Measurements from ENCODE around the gene PCED1B. TPM values are rescaled to one million over a fixed set of nuclear protein-coding genes. Genes with fewer than 3 reads are reported as not detected.
"Not testable (repeated sequence)": the region's sequence is repeated elsewhere in the genome, so short reads cannot be mapped to it uniquely, and the experiment has no call there.

Gene PCED1B
- total RNA-seq, 3 donors from 2014 or later = 57.1 to 78.2 (median 71.2) TPM

DNA sequence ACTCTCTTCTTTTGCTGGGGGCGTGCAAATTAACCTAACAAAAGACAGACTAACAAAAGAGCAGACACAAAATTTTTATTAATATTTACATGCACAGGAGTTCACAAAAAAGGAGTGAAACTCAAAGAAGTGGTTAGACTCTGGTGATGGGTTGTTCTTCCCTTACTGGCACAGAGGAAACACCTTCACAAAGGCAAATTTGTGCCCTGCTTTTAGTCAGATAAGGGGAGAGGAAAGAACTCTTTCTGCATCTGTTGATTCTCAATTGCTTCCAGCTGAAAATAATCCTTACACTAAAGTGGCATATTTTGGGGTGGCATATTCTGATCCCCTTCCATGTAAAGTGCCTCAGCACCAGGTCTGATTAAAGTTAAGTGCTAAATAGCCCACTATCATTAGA is 190.5 kb downstream of the PCED1B start:
- Mint-ChIP-seq H3K4me1 (ENCODE audit: low read depth) (peaks cover 75% of the 10 kb centered on the region), H3K27me3 (ENCODE audit: low read depth) (no peaks in the 10 kb centered on the region), H3K36me3 (ENCODE audit: insufficient read depth) (no peaks in the 10 kb centered on the region), H3K9me3 (no peaks in the 10 kb centered on the region), H3K4me3 (no peak overlapping the region)
- ATAC-seq (no peak), DNase-seq (no peak)

DNA sequence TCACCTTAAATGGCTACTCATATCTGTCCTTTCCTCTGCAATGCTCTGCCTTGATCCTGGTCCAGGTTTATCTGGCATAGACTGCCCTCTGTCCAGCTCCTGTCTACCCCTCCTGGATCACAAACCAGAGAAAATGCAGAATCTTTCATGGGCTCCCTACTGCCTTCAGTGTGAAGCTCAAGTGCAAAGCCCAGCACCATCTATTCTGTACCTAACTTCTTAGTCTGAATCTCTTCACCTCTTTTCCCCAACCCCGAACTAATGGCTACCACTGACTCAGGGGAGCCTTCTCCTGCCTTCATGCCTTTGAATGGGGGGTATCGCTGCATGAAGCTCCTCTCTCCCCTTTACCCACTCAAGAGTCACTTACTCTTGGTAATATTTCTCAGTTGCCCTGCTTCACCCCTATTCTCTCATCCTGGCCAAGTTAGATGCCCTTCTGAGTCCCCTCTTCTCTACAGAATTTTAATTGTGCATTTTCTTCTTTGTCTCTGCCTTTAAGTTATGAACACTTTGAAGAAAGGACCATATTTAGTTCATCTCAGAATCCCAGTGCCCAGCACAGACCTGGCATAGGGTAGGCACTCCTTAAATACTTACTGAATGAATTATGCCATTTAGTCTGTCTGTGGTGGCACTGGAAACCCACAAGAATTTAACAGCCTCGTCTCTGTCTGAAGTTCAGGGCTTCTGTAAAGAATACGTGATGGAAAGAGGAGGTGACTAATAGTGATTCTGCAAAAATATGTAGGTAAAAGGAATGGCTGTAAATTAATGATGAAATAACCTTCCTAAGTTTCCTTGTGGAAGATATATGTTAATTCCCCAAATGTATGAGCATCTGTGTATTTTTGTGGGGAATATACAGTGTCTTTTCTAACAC is 191.6 kb downstream of the PCED1B start:
- peak; percentile 84 to 86 for ATAC-seq

DNA sequence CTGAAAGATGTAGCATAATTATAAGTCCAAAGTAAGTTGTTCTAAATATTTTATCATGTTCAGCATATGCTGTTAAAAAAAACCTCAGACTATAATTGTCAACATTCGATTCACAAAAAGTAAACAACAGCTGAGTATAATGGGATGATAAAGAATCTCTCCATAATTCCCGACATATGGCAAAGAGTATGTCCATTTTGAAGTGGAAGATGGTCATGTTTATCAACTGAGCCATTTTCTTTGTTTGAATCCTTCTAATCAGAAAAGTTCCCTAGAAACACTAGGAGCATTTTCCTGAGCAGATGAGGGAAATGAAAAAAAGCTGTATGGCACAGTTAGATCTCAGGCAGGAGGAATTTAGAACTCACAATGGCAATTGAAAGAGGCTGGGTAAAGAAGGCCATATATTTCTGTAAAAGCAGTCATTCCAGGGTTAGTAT is 192.4 kb downstream of the PCED1B start:
- Mint-ChIP-seq H3K4me3 (no peak overlapping the region), H3K9me3 (no peaks in the 10 kb centered on the region), H3K27me3 (ENCODE audit: low read depth) (no peaks in the 10 kb centered on the region), H3K4me1 (ENCODE audit: low read depth) (peaks cover 84% of the 10 kb centered on the region), H3K36me3 (ENCODE audit: insufficient read depth) (no peaks in the 10 kb centered on the region)
- DNase-seq (no peak), ATAC-seq (peak in 1 of 2 donors; percentile 11)

More for the DNA sequence above, 191.6 kb downstream of the PCED1B start:
- H3K9me3 Mint-ChIP-seq = no peaks in the 10 kb centered on the region
- H3K36me3 Mint-ChIP-seq (ENCODE audit: insufficient read depth) = no peaks in the 10 kb centered on the region
- peaks cover 76% of the 10 kb centered on the region for H3K4me1 Mint-ChIP-seq (ENCODE audit: low read depth)
- DNase-seq = peak; percentile 12
- H3K27me3 Mint-ChIP-seq (ENCODE audit: low read depth) = no peaks in the 10 kb centered on the region
- peak overlapping the region; percentile 73 for H3K4me3 Mint-ChIP-seq

DNA sequence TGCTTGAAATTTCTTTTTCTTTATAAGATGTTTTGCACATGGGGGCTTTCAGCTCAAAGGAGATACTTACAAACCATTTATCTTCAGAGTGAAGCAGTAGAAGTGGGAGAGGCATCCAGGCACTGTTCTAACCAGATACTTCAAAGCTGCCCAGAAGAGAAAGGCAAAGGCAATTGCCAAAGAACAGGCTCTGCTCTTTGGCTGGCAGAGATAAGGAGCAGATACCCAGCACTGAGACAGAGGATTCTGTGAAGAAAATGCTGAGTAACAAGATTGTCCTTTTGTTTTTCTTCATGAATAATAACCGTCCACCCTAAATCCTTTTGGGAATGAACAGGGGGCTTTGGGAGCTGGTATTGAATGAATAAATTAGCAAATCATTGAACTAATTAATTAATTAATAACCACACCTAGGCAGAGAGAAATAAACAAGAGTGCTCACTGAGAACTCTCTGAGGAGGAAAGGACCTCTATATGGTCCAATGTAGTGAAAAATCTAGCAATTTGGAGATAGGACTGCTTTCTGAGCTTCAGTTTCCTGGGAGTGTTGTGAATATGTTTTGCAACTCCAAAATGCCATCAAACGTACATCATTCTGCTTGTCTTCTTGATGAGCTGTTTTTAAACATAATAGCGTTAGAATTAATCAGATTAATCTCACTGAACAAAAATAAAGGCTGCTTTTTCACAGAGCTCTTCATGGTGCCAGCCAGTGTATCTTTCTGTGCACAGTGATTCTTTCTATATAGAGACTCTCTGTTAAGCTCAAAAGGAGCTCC is 193.2 kb downstream of the PCED1B start:
- H3K4me3 Mint-ChIP-seq = no peak overlapping the region
- peaks cover 3% of the 10 kb centered on the region for H3K9me3 Mint-ChIP-seq
- DNase-seq (no peak), ATAC-seq (no peak)
- peaks cover 92% of the 10 kb centered on the region for H3K4me1 Mint-ChIP-seq (ENCODE audit: low read depth)
- no peaks in the 10 kb centered on the region for H3K27me3 Mint-ChIP-seq (ENCODE audit: low read depth)
- no peaks in the 10 kb centered on the region for H3K36me3 Mint-ChIP-seq (ENCODE audit: insufficient read depth)

DNA sequence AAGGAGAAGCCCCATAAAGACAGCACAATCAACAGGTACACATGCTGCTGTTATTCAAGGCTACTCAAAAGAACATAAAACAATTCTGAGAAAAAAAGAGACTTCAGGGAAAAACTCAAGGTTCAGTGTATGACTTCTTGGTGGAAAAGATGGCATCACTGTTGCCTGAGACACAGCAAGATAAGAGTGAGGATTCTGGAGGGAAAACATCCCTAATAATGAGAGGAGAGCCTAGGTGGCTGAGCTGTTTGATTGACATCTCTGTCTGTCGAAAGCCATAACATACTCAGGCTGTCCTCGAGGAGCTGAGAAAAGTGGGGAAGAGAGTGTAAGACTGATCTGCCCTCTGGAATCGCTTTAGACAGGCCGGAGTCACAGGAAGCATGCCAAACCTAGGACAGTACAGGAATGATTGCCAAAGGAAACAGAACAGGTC is 193.8 kb downstream of the PCED1B start:
- H3K27me3 Mint-ChIP-seq (ENCODE audit: low read depth) = no peaks in the 10 kb centered on the region
- H3K36me3 Mint-ChIP-seq (ENCODE audit: insufficient read depth) = no peaks in the 10 kb centered on the region
- peaks cover 94% of the 10 kb centered on the region for H3K4me1 Mint-ChIP-seq (ENCODE audit: low read depth)
- ATAC-seq (no peak), DNase-seq (no peak)
- no peak overlapping the region for H3K4me3 Mint-ChIP-seq
- peaks cover 7% of the 10 kb centered on the region for H3K9me3 Mint-ChIP-seq

DNA sequence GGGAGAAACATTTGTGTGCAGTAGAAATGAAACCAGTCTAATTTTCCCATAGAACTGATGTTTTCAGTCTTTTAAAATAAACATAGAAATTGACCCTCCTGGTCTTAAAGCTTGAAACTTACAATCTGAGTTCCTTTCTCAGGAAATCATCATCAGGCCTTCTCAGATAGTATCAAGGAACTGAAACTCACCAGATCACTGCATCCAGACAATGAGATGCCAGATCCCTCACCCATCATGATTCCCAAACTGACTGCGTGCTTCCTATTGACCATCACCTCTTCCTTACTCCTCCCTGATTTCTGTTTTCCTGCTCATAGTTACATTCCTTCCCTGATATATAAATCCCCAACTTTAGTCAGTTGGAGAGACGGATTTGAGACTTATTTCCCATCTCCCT is 195.3 kb downstream of the PCED1B start:
- no peak for ATAC-seq
- Mint-ChIP-seq H3K36me3 (ENCODE audit: insufficient read depth) (no peaks in the 10 kb centered on the region), H3K4me1 (ENCODE audit: low read depth) (peaks cover 89% of the 10 kb centered on the region), H3K4me3 (peak overlapping the region; percentile 31), H3K9me3 (peaks cover 7% of the 10 kb centered on the region), H3K27me3 (ENCODE audit: low read depth) (no peaks in the 10 kb centered on the region)
- no peak for DNase-seq

DNA sequence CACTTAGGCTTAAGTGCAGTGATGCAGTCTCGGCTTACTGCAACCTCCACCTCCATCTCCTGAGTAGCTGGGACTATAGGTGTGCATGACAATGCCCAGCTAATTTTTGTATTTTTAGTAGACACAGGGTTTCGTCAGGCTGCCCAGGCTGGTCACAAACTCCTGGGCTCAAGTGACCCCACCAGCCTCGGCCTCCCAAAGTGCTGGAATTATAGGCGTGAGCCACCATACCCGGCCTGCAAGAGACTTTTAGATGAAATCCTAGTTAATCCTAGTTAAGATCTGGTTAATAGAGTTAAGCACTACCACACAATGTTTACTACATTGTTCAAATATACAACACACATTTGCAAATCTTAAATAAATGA is 196.8 kb downstream of the PCED1B start:
- Mint-ChIP-seq H3K4me3 (no peak overlapping the region), H3K9me3 (peaks cover 7% of the 10 kb centered on the region), H3K4me1 (ENCODE audit: low read depth) (peaks cover 83% of the 10 kb centered on the region), H3K27me3 (ENCODE audit: low read depth) (no peaks in the 10 kb centered on the region), H3K36me3 (ENCODE audit: insufficient read depth) (no peaks in the 10 kb centered on the region)
- ATAC-seq (no peak), DNase-seq (no peak)

DNA sequence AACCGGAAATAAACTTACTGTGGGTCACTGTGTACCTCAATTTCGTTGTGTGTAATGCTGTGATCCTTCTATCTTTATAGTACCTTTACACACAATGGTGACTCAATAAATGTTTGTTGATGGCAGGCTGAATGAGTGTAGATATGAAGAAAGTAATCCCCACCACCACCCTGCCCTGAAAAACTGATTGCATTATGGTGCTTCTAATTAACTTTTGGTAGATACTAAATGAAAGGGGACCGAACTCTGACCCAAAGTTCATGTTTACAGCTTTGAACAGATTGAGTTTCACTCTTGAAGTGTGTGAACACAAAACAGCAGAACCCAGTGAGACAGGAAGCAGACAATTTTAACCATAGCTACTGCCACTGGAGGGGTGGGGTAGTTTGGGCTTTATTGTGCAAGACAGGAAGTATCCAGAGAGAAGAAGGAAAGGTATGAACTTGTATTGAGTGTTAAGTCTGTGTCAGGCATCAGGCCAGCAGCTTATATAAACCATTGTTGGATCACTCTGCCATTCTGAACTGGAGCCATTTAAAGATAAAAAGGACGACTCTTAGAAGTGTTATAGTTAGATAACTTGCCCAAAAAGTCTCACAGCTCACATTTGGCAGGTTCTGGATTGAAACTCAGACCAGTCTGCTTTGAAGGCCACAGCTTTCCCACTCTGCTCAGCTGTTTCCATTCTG is 197.3 kb downstream of the PCED1B start:
- DNase-seq (peak; percentile 43), ATAC-seq (peak; percentile 70)
- no peaks in the 10 kb centered on the region for H3K27me3 Mint-ChIP-seq (ENCODE audit: low read depth)
- peak overlapping the region; percentile 57 for H3K4me3 Mint-ChIP-seq
- peaks cover 7% of the 10 kb centered on the region for H3K9me3 Mint-ChIP-seq
- peaks cover 83% of the 10 kb centered on the region for H3K4me1 Mint-ChIP-seq (ENCODE audit: low read depth)
- no peaks in the 10 kb centered on the region for H3K36me3 Mint-ChIP-seq (ENCODE audit: insufficient read depth)

DNA sequence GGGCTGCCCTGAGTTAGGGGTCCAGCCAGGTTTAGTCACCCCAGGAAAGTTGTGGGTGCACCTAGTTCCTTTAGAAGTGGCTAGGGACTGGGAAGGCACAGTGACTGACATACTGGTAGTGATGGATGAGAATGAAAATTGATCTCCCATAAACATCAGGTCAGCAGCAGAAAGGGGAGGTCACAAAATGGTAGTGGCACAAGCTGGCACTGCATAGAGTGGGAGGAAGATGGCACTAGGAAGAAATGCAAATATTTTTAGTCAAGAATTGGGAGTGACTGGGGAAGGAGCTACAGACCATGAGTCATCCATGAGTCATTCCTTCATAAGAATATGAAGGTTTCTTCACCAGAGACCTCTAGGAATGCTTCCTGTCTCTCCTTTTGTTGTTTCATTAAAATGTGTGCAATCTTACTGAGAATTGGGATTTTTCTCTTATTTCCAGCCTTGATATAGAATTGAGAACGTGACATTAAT is 198.6 kb downstream of the PCED1B start:
- Mint-ChIP-seq H3K4me1 (ENCODE audit: low read depth) (peaks cover 82% of the 10 kb centered on the region), H3K4me3 (peak overlapping the region; percentile 17), H3K27me3 (ENCODE audit: low read depth) (no peaks in the 10 kb centered on the region), H3K36me3 (ENCODE audit: insufficient read depth) (no peaks in the 10 kb centered on the region), H3K9me3 (peaks cover 7% of the 10 kb centered on the region)
- peak; percentile 47 to 50 for ATAC-seq
- no peak for DNase-seq

DNA sequence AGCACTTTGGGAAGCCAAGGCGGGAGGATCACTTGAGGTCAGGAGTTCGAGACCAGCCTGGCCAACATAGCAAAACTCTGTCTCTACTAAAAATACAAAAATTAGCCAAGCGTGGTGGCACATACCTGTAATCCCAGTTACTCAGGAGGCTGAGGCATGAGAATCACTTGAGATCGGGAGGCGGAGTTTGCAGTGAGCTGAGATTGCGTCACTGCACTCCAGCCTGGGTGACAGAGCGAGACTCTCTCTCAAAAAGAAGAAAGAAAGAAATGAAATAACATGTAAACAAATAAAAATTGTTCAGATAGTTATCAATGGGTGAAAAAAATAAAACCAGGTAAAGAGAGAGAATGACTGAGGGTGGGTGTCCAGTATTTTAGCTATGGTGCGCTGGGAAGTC is 200.3 kb downstream of the PCED1B start:
- DNase-seq; H3K4me3 Mint-ChIP-seq; H3K9me3 Mint-ChIP-seq; H3K36me3 Mint-ChIP-seq (ENCODE audit: insufficient read depth); ATAC-seq; H3K27me3 Mint-ChIP-seq (ENCODE audit: low read depth): not testable (repeated sequence)
- H3K4me1 Mint-ChIP-seq (ENCODE audit: low read depth) = peaks cover 68% of the 10 kb centered on the region

DNA sequence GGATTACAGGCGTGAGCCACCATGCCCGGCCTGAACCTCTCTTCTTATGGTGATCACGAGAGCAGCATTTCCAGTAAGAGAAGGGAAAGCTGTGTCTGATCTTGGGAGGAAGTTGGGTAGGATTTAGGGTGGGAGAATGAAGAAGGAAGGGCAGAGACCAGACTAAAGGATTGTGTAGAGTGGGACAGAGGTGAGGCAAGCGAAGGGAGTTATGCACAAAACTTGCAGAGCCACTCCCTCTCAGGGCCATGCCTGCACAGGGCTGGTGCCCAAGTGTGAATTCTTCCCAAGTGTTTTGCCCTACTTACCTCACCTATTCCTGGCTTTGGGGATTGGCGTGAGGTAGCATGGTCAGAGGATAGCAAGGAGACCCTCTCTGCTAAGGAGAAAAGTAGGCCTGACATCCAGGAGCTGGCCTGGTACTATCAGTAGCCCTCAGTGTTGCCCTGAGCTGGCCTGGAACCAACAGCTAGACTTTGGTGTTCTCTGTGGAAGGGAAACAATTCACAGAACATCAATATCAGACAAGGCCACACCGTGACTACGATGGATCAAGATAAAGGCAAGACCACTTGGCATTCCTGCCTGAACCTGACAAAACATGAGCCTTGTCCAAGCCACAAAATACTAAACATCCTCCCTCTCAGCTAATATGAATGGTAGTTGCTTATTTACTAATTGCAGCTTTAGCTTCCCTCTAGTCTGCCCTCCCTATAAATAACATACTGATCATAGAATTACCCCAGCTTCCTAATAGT is 201.3 kb downstream of the PCED1B start:
- no peak for DNase-seq
- Mint-ChIP-seq H3K4me3 (no peak overlapping the region), H3K4me1 (ENCODE audit: low read depth) (peaks cover 59% of the 10 kb centered on the region), H3K36me3 (ENCODE audit: insufficient read depth) (no peaks in the 10 kb centered on the region), H3K27me3 (ENCODE audit: low read depth) (no peaks in the 10 kb centered on the region), H3K9me3 (peaks cover 7% of the 10 kb centered on the region)
- no peak for ATAC-seq

DNA sequence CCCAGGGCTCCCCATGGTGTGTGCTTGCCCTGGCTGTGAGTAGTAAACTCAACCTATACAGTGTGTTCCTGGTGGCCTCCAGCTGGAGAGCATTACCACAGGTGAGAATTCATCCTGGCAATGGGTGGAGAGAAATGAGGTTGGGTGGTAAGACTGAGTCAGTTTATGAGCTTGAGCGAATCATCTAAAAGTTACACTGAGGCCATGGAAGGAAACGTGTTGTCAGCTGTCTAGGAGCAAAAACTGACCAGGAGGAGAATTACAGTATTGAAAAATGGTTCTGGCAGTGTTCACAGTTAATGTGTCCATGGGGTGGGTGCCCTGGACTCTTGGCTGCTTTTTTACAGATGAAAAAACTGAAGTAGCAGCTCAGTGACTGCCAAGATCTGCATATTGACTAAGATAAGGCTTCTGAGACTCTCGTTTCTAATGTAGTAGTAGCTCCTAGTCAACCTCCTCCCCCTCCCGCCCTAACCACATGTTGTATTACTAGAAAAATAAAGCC is 202.3 kb downstream of the PCED1B start:
- Mint-ChIP-seq H3K4me3 (no peak overlapping the region), H3K4me1 (ENCODE audit: low read depth) (peaks cover 53% of the 10 kb centered on the region), H3K27me3 (ENCODE audit: low read depth) (no peaks in the 10 kb centered on the region), H3K9me3 (peaks cover 7% of the 10 kb centered on the region), H3K36me3 (ENCODE audit: insufficient read depth) (no peaks in the 10 kb centered on the region)
- ATAC-seq = peak; percentile 55 to 74
- DNase-seq = no peak

DNA sequence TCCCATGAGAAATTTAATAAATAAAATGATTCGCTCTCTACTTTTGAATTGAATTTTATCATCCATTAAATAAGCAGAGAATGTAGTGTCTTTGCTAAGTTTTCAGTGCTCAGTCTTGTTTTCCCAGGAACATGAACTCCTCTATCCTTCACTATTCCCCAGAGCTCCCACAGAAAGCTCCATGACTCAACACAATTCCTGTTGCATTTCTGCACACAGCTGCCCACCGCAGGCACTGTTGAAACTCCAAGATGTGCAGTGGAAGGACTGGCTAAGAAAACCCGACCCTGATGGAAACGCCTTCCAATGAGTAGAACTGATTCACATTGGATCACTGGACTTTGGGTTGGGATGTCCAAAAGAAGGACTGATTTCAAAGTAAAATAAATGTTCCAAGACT is 202.8 kb downstream of the PCED1B start:
- H3K36me3 Mint-ChIP-seq (ENCODE audit: insufficient read depth) = no peaks in the 10 kb centered on the region
- ATAC-seq (no peak), DNase-seq (no peak)
- peaks cover 48% of the 10 kb centered on the region for H3K4me1 Mint-ChIP-seq (ENCODE audit: low read depth)
- no peak overlapping the region for H3K4me3 Mint-ChIP-seq
- no peaks in the 10 kb centered on the region for H3K27me3 Mint-ChIP-seq (ENCODE audit: low read depth)
- H3K9me3 Mint-ChIP-seq = peaks cover 7% of the 10 kb centered on the region

Data from activated T-cell treated with anti-CD3 and anti-CD28 coated beads, Interleukin-2, amount 50 U/mL, for 4 hours (primary cell).